Type B pancreatic cell (in vitro differentiated cells): ENCODE results near the gene EPB41L1. TPM values are rescaled to one million over a fixed set of nuclear protein-coding genes. Genes with fewer than 3 reads are reported as not detected.
A peak's percentile ranks its signal among the peaks of the same experiment; 100 is the strongest.

Experiments
- DNase-seq: peaks from one replicate; pipeline ENCODE4 v3.0.0; 2021; ENCODE audit warnings: mixed read lengths; ENCODE audit not compliant: unreplicated experiment; ENCODE audit errors: extremely low spot score
- H3K27ac Mint-ChIP-seq: 2 replicates; pipeline ENCODE4 v1.8.0; 2021; ENCODE audit warnings: mild to moderate bottlenecking, mixed read lengths
- H3K27me3 Mint-ChIP-seq: 2 replicates; pipeline ENCODE4 v1.8.0; 2021; ENCODE audit warnings: mixed read lengths
- H3K36me3 Mint-ChIP-seq: 2 replicates; pipeline ENCODE4 v1.8.0; 2021; ENCODE audit warnings: mixed read lengths
- H3K4me1 Mint-ChIP-seq: one replicate; pipeline ENCODE4 v1.8.0; 2021; ENCODE audit warnings: mixed read lengths; ENCODE audit not compliant: unreplicated experiment
- H3K4me3 Mint-ChIP-seq: 2 replicates; pipeline ENCODE4 v1.8.0; 2021; ENCODE audit warnings: mild to moderate bottlenecking, mixed read lengths
- H3K9me3 Mint-ChIP-seq: 2 replicates; pipeline ENCODE4 v1.8.0; 2021; ENCODE audit warnings: mixed read lengths
- CTCF ChIP-seq: fragments of 200-600 bp; sonication (generic); conservative IDR thresholded peaks from 2 replicates; pipeline ENCODE4 v1.5.0; 2021; ENCODE audit warnings: antibody characterized with exemption, mild to moderate bottlenecking
- total RNA-seq: library from RNA; stranded (reverse); gene quantifications from 2 replicates; pipeline ENCODE4 v1.2.1, GENCODE V29; 2021; ENCODE audit warnings: low replicate concordance

The EPB41L1 gene
- total RNA-seq, 1 donor from 2014 or later, result 68.1 TPM

- Mint-ChIP-seq H3K9me3 (no peaks in the 10 kb centered on the region), H3K27me3 (no peaks in the 10 kb centered on the region), H3K36me3 (peaks cover 3% of the 10 kb centered on the region), H3K27ac (no peak overlapping the region), H3K4me1 (peaks cover 11% of the 10 kb centered on the region), H3K4me3 (no peak overlapping the region)
- no peak for TF ChIP-seq CTCF
- no peak for DNase-seq
Observed at GRCh38 chr20:36208257-36208656, 53.7 kb downstream of the EPB41L1 start.

GRCh38 chr20:36210436-36211021 lies 56.0 kb downstream of the EPB41L1 start:
- Mint-ChIP-seq H3K36me3 (peaks cover 3% of the 10 kb centered on the region), H3K4me3 (peak overlapping the region; percentile 20), H3K27me3 (no peaks in the 10 kb centered on the region), H3K27ac (peak overlapping the region; percentile 24), H3K9me3 (no peaks in the 10 kb centered on the region), H3K4me1 (peaks cover 10% of the 10 kb centered on the region)
- DNase-seq, result no peak
- no peak for TF ChIP-seq CTCF

GRCh38 chr20:36213362-36213761 lies 58.8 kb downstream of the EPB41L1 start:
- H3K9me3 Mint-ChIP-seq, result no peaks in the 10 kb centered on the region
- H3K4me1 Mint-ChIP-seq, result peaks cover 10% of the 10 kb centered on the region
- TF ChIP-seq CTCF, result no peak
- no peak for DNase-seq
- H3K27me3 Mint-ChIP-seq, result no peaks in the 10 kb centered on the region
- no peaks in the 10 kb centered on the region for H3K36me3 Mint-ChIP-seq
- H3K27ac Mint-ChIP-seq, result no peak overlapping the region
- H3K4me3 Mint-ChIP-seq, result no peak overlapping the region

- H3K4me1 Mint-ChIP-seq, result peaks cover 10% of the 10 kb centered on the region
- H3K27me3 Mint-ChIP-seq, result no peaks in the 10 kb centered on the region
- no peak for DNase-seq
- H3K9me3 Mint-ChIP-seq, result no peaks in the 10 kb centered on the region
- peak; percentile 75 for TF ChIP-seq CTCF
- H3K27ac Mint-ChIP-seq, result no peak overlapping the region
- no peak overlapping the region for H3K4me3 Mint-ChIP-seq
- H3K36me3 Mint-ChIP-seq, result no peaks in the 10 kb centered on the region
Observed at GRCh38 chr20:36214684-36215256, 60.2 kb downstream of the EPB41L1 start.

- peaks cover 1% of the 10 kb centered on the region for H3K4me1 Mint-ChIP-seq
- no peak overlapping the region for H3K4me3 Mint-ChIP-seq
- no peaks in the 10 kb centered on the region for H3K36me3 Mint-ChIP-seq
- H3K27me3 Mint-ChIP-seq, result no peaks in the 10 kb centered on the region
- no peaks in the 10 kb centered on the region for H3K9me3 Mint-ChIP-seq
- H3K27ac Mint-ChIP-seq, result no peak overlapping the region
- no peak for TF ChIP-seq CTCF
- no peak for DNase-seq
Observed at GRCh38 chr20:36215778-36216177, 61.2 kb downstream of the EPB41L1 start.
